T-helper 1 cell treated with Interleukin-12 subunit alpha and Interleukin-12 subunit beta and Interleukin-4 antibody, amounts not matched to agents 30 ng/mL and 1 ng/mL, for 36 hours (primary cell): ENCODE measurements around the gene FMC1. TPM values are rescaled to one million over a fixed set of nuclear protein-coding genes. Genes with fewer than 3 reads are reported as not detected.

Experiments used
- intact Hi-C: fragments of 100-400 bp; cut with micrococcal nuclease; formaldehyde crosslinking; loops from one replicate; pipeline ENCODE4 v1.15.1; 2024
- total RNA-seq: library from RNA; stranded (reverse); gene quantifications from 2 replicates; pipeline ENCODE4 v1.2.3, GENCODE V29; 2022

The FMC1 gene
- total RNA-seq, 1 donor from 2014 or later, result 3.9 TPM

DNA sequence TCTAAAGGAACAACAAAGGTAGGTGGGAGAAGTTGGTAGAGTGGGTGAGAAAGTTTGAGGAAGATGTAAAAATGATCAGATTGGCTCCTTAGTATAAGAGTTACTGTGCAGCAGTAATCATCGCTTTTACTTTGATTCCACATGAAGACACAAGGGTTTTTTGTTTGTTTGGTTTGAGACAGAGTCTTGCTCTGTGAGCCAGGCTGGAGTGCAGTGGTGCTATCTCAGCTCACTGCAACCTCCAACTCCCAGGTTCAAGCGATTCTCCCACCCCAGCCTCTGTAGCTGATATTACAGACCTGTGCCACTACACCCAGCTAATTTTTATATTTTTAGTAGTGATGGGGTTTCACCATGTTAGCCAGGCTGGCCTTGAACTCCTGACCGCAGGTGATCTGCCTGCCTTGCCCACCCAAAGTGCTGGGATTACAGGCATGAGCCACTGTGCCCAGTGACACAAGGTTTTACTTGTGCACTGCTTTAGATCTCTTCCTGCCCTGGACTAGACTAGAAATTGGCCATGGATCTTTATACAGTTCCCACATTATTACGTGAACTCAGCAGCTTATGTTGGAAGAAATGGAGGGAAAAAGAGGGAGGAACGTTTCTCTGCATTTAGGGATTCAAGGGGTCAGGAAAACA lies 29.3 kb downstream of the FMC1 start:
- intact Hi-C loops, result loop anchor here (5.0 kb wide), 1 partner anchor 37 kb away; no protein-coding TSS in a partner anchor

DNA sequence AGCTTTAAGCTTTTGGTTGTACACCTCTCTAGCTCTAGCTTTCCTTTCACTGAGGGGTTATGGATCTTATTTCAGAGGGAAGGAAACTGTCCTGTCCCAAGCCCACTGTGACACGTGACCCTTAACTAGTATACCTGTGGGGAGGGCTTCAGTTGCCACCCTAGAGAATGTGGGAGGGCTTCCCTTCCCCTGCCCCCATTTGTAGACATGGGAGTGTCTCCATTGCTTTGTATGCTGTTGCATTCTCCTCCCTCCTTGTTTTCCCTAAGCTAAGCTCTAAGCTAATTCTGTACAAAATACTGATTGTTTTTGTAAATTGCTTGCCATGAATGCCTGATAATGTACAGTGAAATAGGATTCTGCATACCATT lies 29.8 kb downstream of the FMC1 start:
- intact Hi-C loops, result loop anchor here (5.0 kb wide), 1 partner anchor 36 kb away; no protein-coding TSS in a partner anchor

DNA sequence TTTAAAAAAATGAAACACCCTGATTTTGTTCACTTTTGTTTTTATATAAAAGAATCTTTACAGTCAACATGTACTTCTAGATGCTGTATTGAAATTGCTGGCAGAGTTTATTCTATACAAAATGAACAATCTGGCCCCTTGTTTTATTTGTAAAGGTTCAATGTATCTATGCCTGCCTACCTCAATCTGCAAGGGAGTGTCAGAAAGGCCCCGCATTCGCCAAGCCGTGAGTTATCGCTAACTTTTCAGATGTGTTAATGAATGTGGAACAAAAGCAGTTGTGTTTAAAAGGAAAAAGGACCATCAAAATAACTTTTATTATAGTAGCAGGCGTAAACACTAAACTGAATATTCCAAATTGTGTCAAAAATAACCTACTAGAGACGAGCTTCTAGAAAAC lies 33.1 kb downstream of the FMC1 start:
- intact Hi-C loops, result loop anchor here (5.0 kb wide), 1 partner anchor 33 kb away; no protein-coding TSS in a partner anchor

DNA sequence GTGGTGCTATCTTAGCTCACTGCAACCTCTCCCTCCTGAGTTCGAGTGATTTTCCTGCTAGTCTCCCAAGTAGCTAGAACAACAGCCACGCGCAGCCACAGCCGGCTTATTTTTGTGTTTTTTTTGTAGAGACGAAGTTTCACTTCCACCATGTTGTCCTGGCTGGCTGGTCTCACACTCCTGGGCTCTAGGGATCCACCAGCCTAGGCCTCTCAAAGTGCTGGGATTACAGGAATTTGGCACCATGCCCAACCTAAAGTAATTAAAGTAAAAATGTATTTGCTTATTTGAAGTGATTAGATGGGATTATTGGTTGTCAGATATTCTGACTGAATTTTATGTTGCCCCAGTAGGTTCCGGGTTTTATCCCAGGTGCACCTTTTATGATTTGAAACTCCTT lies 41.3 kb downstream of the FMC1 start:
- intact Hi-C loops, result no loop called here

DNA sequence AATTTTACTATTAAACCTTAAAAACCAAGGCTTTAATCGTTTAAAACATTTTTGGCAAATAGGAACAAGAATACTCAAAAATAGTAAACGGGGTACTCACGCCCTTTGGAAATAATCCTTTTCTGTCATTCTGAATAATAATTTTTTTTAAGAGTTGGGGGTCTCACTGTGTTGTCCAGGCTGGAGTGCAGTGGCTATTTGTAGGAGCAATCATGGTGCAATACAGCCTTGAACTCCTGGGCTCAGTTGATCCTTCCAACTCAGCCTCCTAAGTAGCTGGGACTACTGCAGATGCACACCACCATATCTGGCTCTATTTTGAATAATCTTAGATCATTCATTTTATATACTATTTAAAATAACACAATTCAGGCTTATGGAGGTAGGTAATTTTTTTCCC lies 43.5 kb downstream of the FMC1 start:
- intact Hi-C loops, result no loop called here

DNA sequence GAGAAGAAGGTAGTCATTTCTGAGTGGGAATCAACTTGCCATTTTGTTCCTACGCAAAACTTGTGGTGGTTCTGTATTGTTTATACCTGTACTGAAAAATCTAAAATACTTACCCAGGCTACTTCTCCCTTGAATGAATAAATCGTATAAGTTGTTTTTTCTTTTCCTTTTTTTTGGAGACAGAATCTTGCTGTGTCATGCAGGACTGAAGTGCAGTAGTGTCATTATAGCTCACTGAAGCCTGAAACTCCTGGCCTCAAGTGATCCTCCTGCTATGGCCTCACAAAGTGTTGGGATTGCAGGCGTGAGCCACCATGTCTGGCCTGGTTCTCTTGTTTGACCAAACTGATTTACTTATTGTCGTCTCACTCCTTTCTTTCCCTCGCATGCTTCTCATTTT lies 46.5 kb downstream of the FMC1 start:
- intact Hi-C loops, result no loop called here

DNA sequence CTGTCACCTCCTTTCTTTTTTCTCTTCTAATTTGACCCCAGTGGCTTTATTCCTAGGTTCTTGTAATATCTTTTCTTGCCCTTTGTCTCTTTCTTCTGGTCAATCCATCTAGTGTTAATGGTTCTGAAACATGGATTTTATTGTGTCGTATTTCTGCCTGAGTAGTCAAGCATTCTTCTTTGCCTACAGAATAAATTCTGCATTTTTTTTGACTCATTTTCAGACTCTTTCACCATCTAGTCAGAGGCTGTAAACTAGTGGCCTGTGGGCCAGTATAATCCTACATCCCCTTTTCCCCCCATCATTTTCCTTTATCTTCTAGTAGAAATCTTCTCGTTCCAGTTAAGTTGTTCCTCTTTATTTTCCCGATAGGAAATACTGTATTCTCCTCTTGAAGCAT lies 48.0 kb downstream of the FMC1 start:
- intact Hi-C loops, result no loop called here

DNA sequence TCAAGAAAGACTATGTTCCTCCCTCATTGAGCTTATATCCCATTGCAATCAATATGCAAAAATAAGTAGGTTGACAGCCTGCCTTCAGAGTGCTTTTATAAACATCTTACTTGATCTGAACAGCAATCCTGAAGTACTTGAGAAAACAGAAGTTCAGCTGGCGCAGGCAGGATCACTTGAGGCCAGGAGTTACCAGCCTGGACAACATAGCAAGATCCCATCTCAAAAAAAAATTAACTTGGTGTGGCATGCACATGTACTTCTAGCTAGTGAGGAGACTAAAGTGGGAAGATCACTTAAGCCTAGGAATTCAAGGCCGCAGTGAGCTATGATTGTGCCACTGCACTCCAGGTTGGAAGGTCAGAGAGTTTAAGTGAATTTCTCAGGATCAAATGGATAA lies 48.6 kb downstream of the FMC1 start:
- intact Hi-C loops, result no loop called here

DNA sequence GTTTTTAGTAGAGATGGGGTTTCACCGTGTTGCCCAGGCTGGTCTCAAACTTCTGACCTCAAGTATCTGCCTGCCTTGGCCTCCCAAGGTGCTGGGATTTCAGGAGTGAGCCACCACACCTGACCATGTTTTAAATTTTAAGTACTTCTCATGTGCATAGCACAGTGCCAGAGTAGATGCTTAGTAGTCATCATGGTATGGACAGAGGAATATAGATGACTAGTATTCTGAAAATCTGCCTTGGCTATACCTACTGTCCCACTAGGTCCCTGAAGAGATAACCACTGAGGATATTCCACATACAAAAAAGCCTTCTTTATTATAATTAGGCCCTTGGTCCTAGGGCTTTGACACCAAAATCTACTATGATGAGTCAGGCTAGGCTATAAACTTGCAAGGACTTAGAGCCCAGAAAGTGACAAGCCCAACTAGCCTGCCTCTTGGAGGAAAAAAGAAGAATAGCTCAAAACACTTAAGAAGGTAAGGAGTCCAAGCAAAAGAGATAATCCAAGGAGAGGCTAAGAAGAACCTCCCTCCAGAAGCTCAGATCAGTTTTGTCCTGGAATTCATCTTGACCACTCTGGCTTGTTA lies 52.6 kb downstream of the FMC1 start:
- intact Hi-C loops, result loop anchor here (2.0 kb wide), 1 partner anchor 33 kb away; no protein-coding TSS in a partner anchor

DNA sequence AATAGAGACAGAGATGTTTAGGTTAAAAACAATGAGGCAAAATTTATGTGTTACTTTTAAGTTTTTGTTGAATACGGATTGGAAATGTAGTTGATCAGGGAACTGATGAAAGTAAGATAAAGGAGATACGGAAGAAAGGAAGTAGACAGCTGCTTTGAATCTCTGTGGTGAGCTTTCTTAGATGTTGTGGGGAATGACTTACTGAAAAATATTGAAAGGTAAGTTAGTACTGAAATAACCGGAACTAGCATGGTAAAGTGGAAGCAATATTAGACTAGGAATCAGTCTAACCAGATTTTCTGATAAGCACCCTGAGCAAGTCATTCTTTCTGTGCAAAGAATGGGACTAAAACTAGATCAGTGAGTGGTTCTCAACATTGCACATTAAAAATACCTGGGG lies 53.4 kb downstream of the FMC1 start:
- intact Hi-C loops, result loop anchor here (2.0 kb wide), 1 partner anchor 34 kb away; no protein-coding TSS in a partner anchor

Other genes starting within 250 kb of the FMC1 start
- 131 and 134 TPM in 2 replicates for gene ZC3HAV1, start 231.6 kb upstream of the FMC1 start, total RNA-seq
- 13.8 and 14.5 TPM in 2 replicates for gene UBN2, start 110.1 kb upstream of the FMC1 start, total RNA-seq
- gene LUC7L2, start 18.6 kb downstream of the FMC1 start, total RNA-seq, result 118 and 130 TPM in 2 replicates
- 0.12 TPM in 1 of 2 replicates, not detected in the other for gene KLRG2, start 142.3 kb downstream of the FMC1 start, total RNA-seq
- gene CLEC2L, start 182.3 kb downstream of the FMC1 start, total RNA-seq, result not detected in 2 replicates